GM23338 (cell line): Measurements from ENCODE around the gene ITGA8. TPM values are rescaled to one million over a fixed set of nuclear protein-coding genes. Genes with fewer than 3 reads are reported as not detected.

Experiments used
- ATAC-seq: fragments of 200-7000 bp; cut with Tn5 transposase; 3 replicates; pipeline ENCODE4 v1.9.1; 2020
- DNase-seq: peaks from one replicate; pipeline ENCODE4 v3.0.0-alpha.2; 2015; ENCODE audit warnings: low spot score
- H2AFZ ChIP-seq: fragments of 200-600 bp; sonication (generic); 2 replicates; pipeline ENCODE4 v1.8.0; 2016; ENCODE audit warnings: antibody characterized with exemption, mild to moderate bottlenecking, moderate library complexity
- H3F3A ChIP-seq: fragments of 200-600 bp; sonication (generic); replicated peaks from 2 replicates; pipeline ENCODE4 v1.8.0; 2017; ENCODE audit warnings: antibody characterized with exemption, mixed run types, low read depth
- H3K27ac ChIP-seq: fragments of 200-600 bp; sonication (generic); 2 replicates; pipeline ENCODE4 v1.6.1; 2016; ENCODE audit warnings: low read depth
- H3K27me3 ChIP-seq: fragments of 200-600 bp; sonication (generic); 2 replicates; pipeline ENCODE4 v1.8.0; 2016; ENCODE audit warnings: mild to moderate bottlenecking, mixed run types, moderate library complexity; ENCODE audit not compliant: insufficient read depth
- H3K36me3 ChIP-seq: fragments of 200-600 bp; sonication (generic); 2 replicates; pipeline ENCODE4 v1.8.0; 2016; ENCODE audit warnings: mild to moderate bottlenecking; ENCODE audit not compliant: insufficient read depth
- H3K4me1 ChIP-seq: fragments of 200-600 bp; sonication (generic); 2 replicates; pipeline ENCODE4 v1.8.0; 2016; ENCODE audit warnings: mild to moderate bottlenecking, moderate library complexity; ENCODE audit not compliant: insufficient read depth
- H3K4me2 ChIP-seq: fragments of 200-600 bp; sonication (generic); 2 replicates; pipeline ENCODE4 v1.7.1; 2017; ENCODE audit warnings: mixed run types
- H3K4me3 ChIP-seq: fragments of 200-600 bp; sonication (generic); 2 replicates; pipeline ENCODE4 v1.6.1; 2016; ENCODE audit warnings: mixed run types
- H3K79me2 ChIP-seq: fragments of 200-600 bp; sonication (generic); replicated peaks from 2 replicates; pipeline ENCODE4 v1.8.0; 2017; ENCODE audit warnings: mild to moderate bottlenecking; ENCODE audit not compliant: insufficient read depth
- H3K9me2 ChIP-seq: fragments of 200-600 bp; sonication (generic); 2 replicates; pipeline ENCODE4 v1.8.0; 2017; ENCODE audit not compliant: insufficient read depth
- H4K20me1 ChIP-seq: fragments of 200-600 bp; sonication (generic); replicated peaks from 2 replicates; pipeline ENCODE4 v1.8.0; 2017; ENCODE audit warnings: mild to moderate bottlenecking; ENCODE audit not compliant: insufficient read depth
- H3K27ac Mint-ChIP-seq: 2 replicates; pipeline ENCODE4 v1.8.0; 2020; ENCODE audit warnings: inconsistent platforms, mild to moderate bottlenecking, moderate library complexity, mixed read lengths
- H3K27me3 Mint-ChIP-seq: 3 replicates; pipeline ENCODE4 v1.8.0; 2022; ENCODE audit warnings: low read depth, mild to moderate bottlenecking, moderate library complexity, mixed read lengths, inconsistent platforms; ENCODE audit not compliant: insufficient read depth, poor library complexity
- H3K36me3 Mint-ChIP-seq: 3 replicates; pipeline ENCODE4 v1.8.0; 2021; ENCODE audit warnings: low read depth, mild to moderate bottlenecking, inconsistent platforms, moderate library complexity, mixed read lengths
- H3K4me1 Mint-ChIP-seq: 3 replicates; pipeline ENCODE4 v1.8.0; 2020; ENCODE audit warnings: mild to moderate bottlenecking, inconsistent platforms, mixed read lengths
- H3K4me3 Mint-ChIP-seq: 3 replicates; pipeline ENCODE4 v1.8.0; 2021; ENCODE audit warnings: moderate library complexity, mild to moderate bottlenecking, inconsistent platforms, mixed read lengths
- H3K9me3 Mint-ChIP-seq: 3 replicates; pipeline ENCODE4 v1.8.0; 2020; ENCODE audit warnings: moderate library complexity, mild to moderate bottlenecking, inconsistent platforms, mixed read lengths
- CREB1 ChIP-seq: fragments of 250-450 bp; sonication (Bioruptor Pico); IDR thresholded peaks from 2 replicates; pipeline ENCODE4 v1.5.0; 2020; ENCODE audit warnings: low read depth, mild to moderate bottlenecking, moderate library complexity
- EZH2 ChIP-seq: fragments of 200-600 bp; sonication (generic); IDR thresholded peaks from one replicate; pipeline ENCODE4 v1.8.0; 2017; ENCODE audit warnings: antibody characterized with exemption, mild to moderate bottlenecking, low read depth; ENCODE audit not compliant: unreplicated experiment
- EZH2phosphoT487 ChIP-seq: fragments of 200-600 bp; sonication (generic); IDR thresholded peaks from one replicate; pipeline ENCODE4 v1.8.1; 2018; ENCODE audit warnings: antibody characterized with exemption; ENCODE audit not compliant: unreplicated experiment
- JUNB ChIP-seq: IDR thresholded peaks from one replicate; pipeline ENCODE4 v1.6.1; 2016; ENCODE audit warnings: antibody characterized with exemption; ENCODE audit not compliant: unreplicated experiment
- NANOG ChIP-seq: IDR thresholded peaks from 2 replicates; pipeline ENCODE4 v1.6.1; 2016; ENCODE audit warnings: antibody characterized with exemption, borderline replicate concordance
- POLR2AphosphoS5 ChIP-seq: IDR thresholded peaks from 2 replicates; pipeline ENCODE4 v1.6.1; 2016; ENCODE audit warnings: antibody characterized with exemption, low read depth
- REST ChIP-seq: IDR thresholded peaks from one replicate; pipeline ENCODE4 v1.6.1; 2018; ENCODE audit warnings: antibody characterized with exemption; ENCODE audit not compliant: unreplicated experiment
- STAT1 ChIP-seq: IDR thresholded peaks from one replicate; pipeline ENCODE4 v1.6.1; 2016; ENCODE audit warnings: antibody characterized with exemption; ENCODE audit not compliant: unreplicated experiment
- ZNF114 ChIP-seq: fragments of 250-450 bp; sonication (Bioruptor Pico); IDR thresholded peaks from 2 replicates; pipeline ENCODE4 v1.5.0; 2020; ENCODE audit warnings: mild to moderate bottlenecking, moderate library complexity
- ZNF331 ChIP-seq: fragments of 250-450 bp; sonication (Bioruptor Pico); IDR thresholded peaks from 2 replicates; pipeline ENCODE4 v1.5.0; 2020; ENCODE audit warnings: low read depth, mild to moderate bottlenecking, moderate library complexity
- polyA plus RNA-seq: library from polyadenylated mRNA; unstranded; fragments of >200 nt; fragmentation: Nextera tagmentation; extraction: Ambion mirVana; gene quantifications from 2 replicates; pipeline ENCODE4 v1.2.1, GENCODE V29; 2016
- total RNA-seq: library from RNA; depleted of rRNA; stranded (reverse); fragments of >200 nt; shearing (Covaris generic); gene quantifications from 2 replicates; pipeline ENCODE4 v1.2.3, GENCODE V29; 2014
- TF ChIP-seq, protein P1 (sequence below): fragments of 250-450 bp; sonication (Bioruptor Pico); IDR thresholded peaks from 2 replicates; pipeline ENCODE4 v1.5.0; 2020; ENCODE audit warnings: mild to moderate bottlenecking, moderate library complexity
- TF ChIP-seq, protein P2 (sequence below), 2 experiments: fragments of 200-600 bp in 1 of 2; sonication (generic) in 1 of 2; conservative IDR thresholded peaks; 2 replicates each; pipeline versions ENCODE4 v1.5.1 to v1.6.1; 2016 to 2017; ENCODE audit warnings: antibody characterized with exemption in 2 of 2, low read depth in 2 of 2, mild to moderate bottlenecking in 2 of 2, moderate library complexity in 1 of 2
- TF ChIP-seq, protein P3 (sequence below): IDR thresholded peaks from 2 replicates; pipeline ENCODE4 v1.6.1; 2016; ENCODE audit warnings: antibody characterized with exemption

The ITGA8 gene
- total and polyA plus RNA-seq, 2 experiments from 2014 or later: not detected

- no peaks in the 10 kb centered on the region for H3K9me3 Mint-ChIP-seq
- Histone ChIP-seq H3K27ac (no peak overlapping the region), H3F3A (no peaks in the 10 kb centered on the region), H3K9me2 (no peaks in the 10 kb centered on the region), H3K4me2 (no peak overlapping the region), H3K36me3 (no peaks in the 10 kb centered on the region), H2AFZ (no peak overlapping the region), H3K4me3 (no peak overlapping the region), H3K79me2 (no peaks in the 10 kb centered on the region), H3K27me3 (no peaks in the 10 kb centered on the region), H4K20me1 (no peaks in the 10 kb centered on the region), H3K4me1 (no peaks in the 10 kb centered on the region; the same call in 1 of the 2 replicates)
- TF ChIP-seq NANOG: no peak
- TF ChIP-seq EZH2phosphoT487: no peak
- no peak for TF ChIP-seq JUNB
- no peak for TF ChIP-seq ZNF114 (CRISPR knock-in tag)
- TF ChIP-seq REST: no peak
- TF ChIP-seq ZNF331 (CRISPR knock-in tag): no peak
- TF ChIP-seq, protein P1, sequence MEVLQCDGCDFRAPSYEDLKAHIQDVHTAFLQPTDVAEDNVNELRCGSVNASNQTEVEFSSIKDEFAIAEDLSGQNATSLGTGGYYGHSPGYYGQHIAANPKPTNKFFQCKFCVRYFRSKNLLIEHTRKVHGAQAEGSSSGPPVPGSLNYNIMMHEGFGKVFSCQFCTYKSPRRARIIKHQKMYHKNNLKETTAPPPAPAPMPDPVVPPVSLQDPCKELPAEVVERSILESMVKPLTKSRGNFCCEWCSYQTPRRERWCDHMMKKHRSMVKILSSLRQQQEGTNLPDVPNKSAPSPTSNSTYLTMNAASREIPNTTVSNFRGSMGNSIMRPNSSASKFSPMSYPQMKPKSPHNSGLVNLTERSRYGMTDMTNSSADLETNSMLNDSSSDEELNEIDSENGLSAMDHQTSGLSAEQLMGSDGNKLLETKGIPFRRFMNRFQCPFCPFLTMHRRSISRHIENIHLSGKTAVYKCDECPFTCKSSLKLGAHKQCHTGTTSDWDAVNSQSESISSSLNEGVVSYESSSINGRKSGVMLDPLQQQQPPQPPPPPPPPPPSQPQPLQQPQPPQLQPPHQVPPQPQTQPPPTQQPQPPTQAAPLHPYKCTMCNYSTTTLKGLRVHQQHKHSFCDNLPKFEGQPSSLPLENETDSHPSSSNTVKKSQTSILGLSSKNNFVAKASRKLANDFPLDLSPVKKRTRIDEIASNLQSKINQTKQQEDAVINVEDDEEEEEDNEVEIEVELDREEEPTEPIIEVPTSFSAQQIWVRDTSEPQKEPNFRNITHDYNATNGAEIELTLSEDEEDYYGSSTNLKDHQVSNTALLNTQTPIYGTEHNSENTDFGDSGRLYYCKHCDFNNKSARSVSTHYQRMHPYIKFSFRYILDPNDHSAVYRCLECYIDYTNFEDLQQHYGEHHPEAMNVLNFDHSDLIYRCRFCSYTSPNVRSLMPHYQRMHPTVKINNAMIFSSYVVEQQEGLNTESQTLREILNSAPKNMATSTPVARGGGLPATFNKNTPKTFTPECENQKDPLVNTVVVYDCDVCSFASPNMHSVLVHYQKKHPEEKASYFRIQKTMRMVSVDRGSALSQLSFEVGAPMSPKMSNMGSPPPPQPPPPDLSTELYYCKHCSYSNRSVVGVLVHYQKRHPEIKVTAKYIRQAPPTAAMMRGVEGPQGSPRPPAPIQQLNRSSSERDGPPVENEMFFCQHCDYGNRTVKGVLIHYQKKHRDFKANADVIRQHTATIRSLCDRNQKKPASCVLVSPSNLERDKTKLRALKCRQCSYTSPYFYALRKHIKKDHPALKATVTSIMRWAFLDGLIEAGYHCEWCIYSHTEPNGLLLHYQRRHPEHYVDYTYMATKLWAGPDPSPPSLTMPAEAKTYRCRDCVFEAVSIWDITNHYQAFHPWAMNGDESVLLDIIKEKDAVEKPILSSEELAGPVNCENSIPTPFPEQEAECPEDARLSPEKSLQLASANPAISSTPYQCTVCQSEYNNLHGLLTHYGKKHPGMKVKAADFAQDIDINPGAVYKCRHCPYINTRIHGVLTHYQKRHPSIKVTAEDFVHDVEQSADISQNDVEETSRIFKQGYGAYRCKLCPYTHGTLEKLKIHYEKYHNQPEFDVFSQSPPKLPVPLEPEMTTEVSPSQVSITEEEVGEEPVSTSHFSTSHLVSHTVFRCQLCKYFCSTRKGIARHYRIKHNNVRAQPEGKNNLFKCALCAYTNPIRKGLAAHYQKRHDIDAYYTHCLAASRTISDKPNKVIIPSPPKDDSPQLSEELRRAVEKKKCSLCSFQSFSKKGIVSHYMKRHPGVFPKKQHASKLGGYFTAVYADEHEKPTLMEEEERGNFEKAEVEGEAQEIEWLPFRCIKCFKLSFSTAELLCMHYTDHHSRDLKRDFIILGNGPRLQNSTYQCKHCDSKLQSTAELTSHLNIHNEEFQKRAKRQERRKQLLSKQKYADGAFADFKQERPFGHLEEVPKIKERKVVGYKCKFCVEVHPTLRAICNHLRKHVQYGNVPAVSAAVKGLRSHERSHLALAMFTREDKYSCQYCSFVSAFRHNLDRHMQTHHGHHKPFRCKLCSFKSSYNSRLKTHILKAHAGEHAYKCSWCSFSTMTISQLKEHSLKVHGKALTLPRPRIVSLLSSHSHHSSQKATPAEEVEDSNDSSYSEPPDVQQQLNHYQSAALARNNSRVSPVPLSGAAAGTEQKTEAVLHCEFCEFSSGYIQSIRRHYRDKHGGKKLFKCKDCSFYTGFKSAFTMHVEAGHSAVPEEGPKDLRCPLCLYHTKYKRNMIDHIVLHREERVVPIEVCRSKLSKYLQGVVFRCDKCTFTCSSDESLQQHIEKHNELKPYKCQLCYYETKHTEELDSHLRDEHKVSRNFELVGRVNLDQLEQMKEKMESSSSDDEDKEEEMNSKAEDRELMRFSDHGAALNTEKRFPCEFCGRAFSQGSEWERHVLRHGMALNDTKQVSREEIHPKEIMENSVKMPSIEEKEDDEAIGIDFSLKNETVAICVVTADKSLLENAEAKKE (CRISPR knock-in tag): no peak
- TF ChIP-seq, protein P2, sequence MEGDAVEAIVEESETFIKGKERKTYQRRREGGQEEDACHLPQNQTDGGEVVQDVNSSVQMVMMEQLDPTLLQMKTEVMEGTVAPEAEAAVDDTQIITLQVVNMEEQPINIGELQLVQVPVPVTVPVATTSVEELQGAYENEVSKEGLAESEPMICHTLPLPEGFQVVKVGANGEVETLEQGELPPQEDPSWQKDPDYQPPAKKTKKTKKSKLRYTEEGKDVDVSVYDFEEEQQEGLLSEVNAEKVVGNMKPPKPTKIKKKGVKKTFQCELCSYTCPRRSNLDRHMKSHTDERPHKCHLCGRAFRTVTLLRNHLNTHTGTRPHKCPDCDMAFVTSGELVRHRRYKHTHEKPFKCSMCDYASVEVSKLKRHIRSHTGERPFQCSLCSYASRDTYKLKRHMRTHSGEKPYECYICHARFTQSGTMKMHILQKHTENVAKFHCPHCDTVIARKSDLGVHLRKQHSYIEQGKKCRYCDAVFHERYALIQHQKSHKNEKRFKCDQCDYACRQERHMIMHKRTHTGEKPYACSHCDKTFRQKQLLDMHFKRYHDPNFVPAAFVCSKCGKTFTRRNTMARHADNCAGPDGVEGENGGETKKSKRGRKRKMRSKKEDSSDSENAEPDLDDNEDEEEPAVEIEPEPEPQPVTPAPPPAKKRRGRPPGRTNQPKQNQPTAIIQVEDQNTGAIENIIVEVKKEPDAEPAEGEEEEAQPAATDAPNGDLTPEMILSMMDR (conservative IDR thresholded peaks at IDR 0.05; ENCODE audit: low read depth in 2 of 2): no peak
- no peak for TF ChIP-seq POLR2AphosphoS5
- TF ChIP-seq, protein P3, sequence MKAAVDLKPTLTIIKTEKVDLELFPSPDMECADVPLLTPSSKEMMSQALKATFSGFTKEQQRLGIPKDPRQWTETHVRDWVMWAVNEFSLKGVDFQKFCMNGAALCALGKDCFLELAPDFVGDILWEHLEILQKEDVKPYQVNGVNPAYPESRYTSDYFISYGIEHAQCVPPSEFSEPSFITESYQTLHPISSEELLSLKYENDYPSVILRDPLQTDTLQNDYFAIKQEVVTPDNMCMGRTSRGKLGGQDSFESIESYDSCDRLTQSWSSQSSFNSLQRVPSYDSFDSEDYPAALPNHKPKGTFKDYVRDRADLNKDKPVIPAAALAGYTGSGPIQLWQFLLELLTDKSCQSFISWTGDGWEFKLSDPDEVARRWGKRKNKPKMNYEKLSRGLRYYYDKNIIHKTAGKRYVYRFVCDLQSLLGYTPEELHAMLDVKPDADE: no peak
- no peak for TF ChIP-seq STAT1
- no peak for TF ChIP-seq CREB1 (CRISPR knock-in tag)
- no peak for TF ChIP-seq EZH2
- peaks cover 5% of the 10 kb centered on the region for H3K27me3 Mint-ChIP-seq
- peaks cover 3% of the 10 kb centered on the region for H3K4me1 Mint-ChIP-seq
- DNase-seq: no peak
- no peak overlapping the region for H3K4me3 Mint-ChIP-seq
- no peak overlapping the region for H3K27ac Mint-ChIP-seq
- no peak for ATAC-seq
- no peaks in the 10 kb centered on the region for H3K36me3 Mint-ChIP-seq
Observed at GRCh38 chr10:15748126-15748525, 28.4 kb upstream of the ITGA8 start.
